Activated T-helper 1 cell treated with anti-CD3 and anti-CD28 coated beads, Interleukin-2, amount 50 U/mL, for 16 hours (primary cell): Measurements from ENCODE around the gene ASRGL1.
"Not testable (repeated sequence)": the region's sequence is repeated elsewhere in the genome, so short reads cannot be mapped to it uniquely, and the experiment has no call there.

Experiments
- DNase-seq, 2 donors: peaks; one replicate each; pipeline ENCODE4 v3.0.0-alpha.2; 2020; ENCODE audit warnings: low read depth in 1 of 2, low spot score in 1 of 2

Gene ASRGL1

GRCh38 chr11:62352355-62353336 lies 15.4 kb downstream of the ASRGL1 start:
- no peak for DNase-seq

- no peak for DNase-seq
These were observed 16.6 kb downstream of the ASRGL1 start for GRCh38 chr11:62353841-62354240.

GRCh38 chr11:62358273-62358672 lies 21.0 kb downstream of the ASRGL1 start:
- DNase-seq: no peak

GRCh38 chr11:62359475-62359874 lies 22.2 kb downstream of the ASRGL1 start:
- DNase-seq: no peak

GRCh38 chr11:62360685-62361084 lies 23.4 kb downstream of the ASRGL1 start:
- DNase-seq: no peak

- not testable (repeated sequence) for DNase-seq
These were observed 31.7 kb downstream of the ASRGL1 start for GRCh38 chr11:62368861-62369477.

- peak in 1 of 2 donors; percentile 4 for DNase-seq
These were observed 33.6 kb downstream of the ASRGL1 start for GRCh38 chr11:62370743-62371440.

GRCh38 chr11:62372871-62373270 lies 35.6 kb downstream of the ASRGL1 start:
- no peak for DNase-seq

- no peak for DNase-seq
These were observed 36.3 kb downstream of the ASRGL1 start for GRCh38 chr11:62373464-62374119.

- DNase-seq: no peak
These were observed 37.6 kb downstream of the ASRGL1 start for GRCh38 chr11:62374801-62375200.

GRCh38 chr11:62378459-62379063 lies 41.3 kb downstream of the ASRGL1 start:
- not testable (repeated sequence) for DNase-seq

GRCh38 chr11:62379586-62379985 lies 42.3 kb downstream of the ASRGL1 start:
- DNase-seq: not testable (repeated sequence)

GRCh38 chr11:62380821-62381245 lies 43.6 kb downstream of the ASRGL1 start:
- DNase-seq: peak in 1 of 2 donors; percentile 17

GRCh38 chr11:62383822-62384221 lies 46.6 kb downstream of the ASRGL1 start:
- DNase-seq: no peak

- DNase-seq: not testable (repeated sequence)
These were observed 48.8 kb downstream of the ASRGL1 start for GRCh38 chr11:62386083-62386482.

GRCh38 chr11:62387381-62387780 lies 50.1 kb downstream of the ASRGL1 start:
- DNase-seq: no peak

GRCh38 chr11:62388999-62389398 lies 51.8 kb downstream of the ASRGL1 start:
- no peak for DNase-seq

- DNase-seq: no peak
These were observed 53.0 kb downstream of the ASRGL1 start for GRCh38 chr11:62390237-62390636.

GRCh38 chr11:62390722-62391121 lies 53.5 kb downstream of the ASRGL1 start:
- no peak for DNase-seq

- no peak for DNase-seq
These were observed 54.6 kb downstream of the ASRGL1 start for GRCh38 chr11:62391642-62392425.
